ENCODE results near the gene PRUNE2. TPM values are rescaled to one million over a fixed set of nuclear protein-coding genes. Genes with fewer than 3 reads are reported as not detected.

Gene PRUNE2
- total and polyA plus RNA-seq, 2 of the 13 experiments (the other 11 are each of a cell fraction or from before 2014, with no cell fraction given): 0.02 TPM; not detected in 1

- intact Hi-C loops (cut with micrococcal nuclease; ENCODE audit: unreplicated experiment) (no loop called here), in situ Hi-C loops (cut with HindIII; ENCODE audit: extremely low pct_ligation_motif_present, low pct_unique_long_range_greater_than_20kb) (no loop called here)
- Histone ChIP-seq H3K36me3 (replicated peaks in 1 of 2; ENCODE audit: control insufficient read depth in 1 of 2, insufficient read depth in 2 of 2, low read length in 2 of 2) (no peaks in the 10 kb centered on the region), H3K4me2 (ENCODE audit: low read depth, low read length) (no peak overlapping the region), H3K27me3 (ENCODE audit: control insufficient read depth in 1 of 2, insufficient read depth in 2 of 2, low read length in 2 of 2) (peaks cover 1 to 3% of the 10 kb centered on the region in 2 experiments; a peak in 2 of 5 replicates), H3K4me3 (replicated peaks in 1 of 3; ENCODE audit: insufficient read depth in 1 of 3, low read depth in 2 of 3, low read length in 3 of 3) (no peak overlapping the region), H2AFZ (ENCODE audit: low read length) (no peak overlapping the region), H3K79me2 (ENCODE audit: insufficient read depth, low read length) (no peaks in the 10 kb centered on the region), H3K4me1 (ENCODE audit: insufficient read depth, low read length) (no peaks in the 10 kb centered on the region), H3K27ac (ENCODE audit: extremely low read length, insufficient read depth, low read length) (no peak overlapping the region), H3K9me3 (ENCODE audit: low read length) (no peaks in the 10 kb centered on the region), H3K9ac (ENCODE audit: insufficient read depth, low read depth, low read length) (no peak overlapping the region), H4K20me1 (ENCODE audit: insufficient read depth, low read length) (no peaks in the 10 kb centered on the region)
- CTCF ChIA-PET (ENCODE audit: low intra/inter-chr PET ratio, low total read pairs): no interaction called here
- ATAC-seq (no peak), DNase-seq (ENCODE audit: low spot score) (no peak), FAIRE-seq (no peak)
- WGBS (ENCODE audit: low lambda C conversion rate): 19% methylated on average over 6 of the region's 6 CpGs
- no TSS peak for BruUV-seq (replicated peaks)
- TF ChIP-seq ZNF280D (CRISPR knock-in tag; IDR thresholded peaks at IDR 0.05) (no peak), ZNF577 (CRISPR knock-in tag; IDR thresholded peaks at IDR 0.05; ENCODE audit: borderline replicate concordance, low read depth) (no peak), REL (CRISPR knock-in tag; conservative IDR thresholded peaks at IDR 0.05) (no peak), FUBP1 (CRISPR knock-in tag; IDR thresholded peaks at IDR 0.05; ENCODE audit: borderline replicate concordance) (no peak), TSC22D2 (CRISPR knock-in tag; IDR thresholded peaks at IDR 0.05; ENCODE audit: borderline replicate concordance) (no peak), RERE (CRISPR knock-in tag; IDR thresholded peaks at IDR 0.05; ENCODE audit: low read depth) (no peak)
- POLR2A ChIA-PET: interaction anchor here (0.6 kb wide), 1 partner anchor 615 kb away, joined by 3 read pairs; no protein-coding TSS in a partner anchor
Observed at GRCh38 chr9:76895186-76895585, 10.7 kb downstream of the PRUNE2 start.

All from HepG2 (cell line).